HepG2 (cell line): ENCODE data around the gene BLCAP. TPM values are rescaled to one million over a fixed set of nuclear protein-coding genes. Genes with fewer than 3 reads are reported as not detected.
A peak's percentile ranks its signal among the peaks of the same experiment; 100 is the strongest.

ENCODE experiments used
- ERF ChIP-seq: IDR thresholded peaks from 2 replicates; pipeline ENCODE4 v1.6.1; 2018; ENCODE audit warnings: missing biosample characterization, missing genetic modification reagents
- IKZF5 ChIP-seq: IDR thresholded peaks from 2 replicates; pipeline ENCODE4 v1.6.1; 2018; ENCODE audit warnings: missing genetic modification reagents, mild to moderate bottlenecking, missing compliant biosample characterization
- KDM5A ChIP-seq: fragments of 200-600 bp; sonication (generic); IDR thresholded peaks from 2 replicates; pipeline ENCODE4 v1.7.0; 2018; ENCODE audit warnings: antibody characterized with exemption, mild to moderate bottlenecking, low read length, borderline replicate concordance
- KLF16 ChIP-seq, 2 experiments: sonication (generic) in 1 of 2; formaldehyde crosslinking in 1 of 2; IDR thresholded peaks; 2 replicates each; pipeline versions ENCODE4 v1.6.1 to v1.8.0; 2016 to 2023; ENCODE audit warnings: missing genetic modification reagents in 2 of 2, missing compliant biosample characterization in 1 of 2
- MTERF4 ChIP-seq: sonication (generic); formaldehyde crosslinking; IDR thresholded peaks from 2 replicates; pipeline ENCODE4 v1.8.0; 2023; ENCODE audit warnings: mild to moderate bottlenecking, missing genetic modification reagents
- NR1H2 ChIP-seq: sonication (generic); formaldehyde crosslinking; IDR thresholded peaks from 2 replicates; pipeline ENCODE4 v1.8.1; 2022; ENCODE audit warnings: low read depth, missing genetic modification reagents, borderline replicate concordance
- SAP130 ChIP-seq: IDR thresholded peaks from 2 replicates; pipeline ENCODE4 v1.6.1; 2016; ENCODE audit warnings: low read depth
- SOX13 ChIP-seq, 3 experiments: fragments of 450-650 bp in 1 of 3; sonication (generic) in 1 of 3; formaldehyde crosslinking in 1 of 3; IDR thresholded peaks in 2 of 3; conservative IDR thresholded peaks in 1 of 3; 2 replicates each; pipeline versions ENCODE4 v1.5.0 to v1.6.1; 2016 to 2020; ENCODE audit warnings: antibody characterized with exemption in 1 of 3, mild to moderate bottlenecking in 1 of 3, missing compliant biosample characterization in 1 of 3, missing genetic modification reagents in 1 of 3, moderate library complexity in 1 of 3
- TFAP4 ChIP-seq: sonication (generic); IDR thresholded peaks from 2 replicates; pipeline ENCODE4 v1.6.1; 2016; ENCODE audit warnings: low read depth, borderline replicate concordance
- ZFY ChIP-seq: sonication (generic); formaldehyde crosslinking; IDR thresholded peaks from 2 replicates; pipeline ENCODE4 v1.4.0; 2020; ENCODE audit warnings: missing genetic modification reagents
- ZNF142 ChIP-seq: sonication (generic); formaldehyde crosslinking; IDR thresholded peaks from 2 replicates; pipeline ENCODE4 v1.4.0; 2020; ENCODE audit warnings: missing genetic modification reagents
- ZNF414 ChIP-seq: sonication (generic); formaldehyde crosslinking; IDR thresholded peaks from 2 replicates; pipeline ENCODE4 v1.5.0; 2020; ENCODE audit warnings: missing genetic modification reagents
- ZNF550 ChIP-seq: sonication (generic); formaldehyde crosslinking; IDR thresholded peaks from 2 replicates; pipeline ENCODE4 v1.4.0; 2020; ENCODE audit warnings: mild to moderate bottlenecking, missing genetic modification reagents, borderline replicate concordance
- ZNF563 ChIP-seq: sonication (generic); formaldehyde crosslinking; IDR thresholded peaks from 2 replicates; pipeline ENCODE4 v1.8.0; 2022; ENCODE audit warnings: mild to moderate bottlenecking, moderate library complexity, missing genetic modification reagents
- ZNF580 ChIP-seq: IDR thresholded peaks from 2 replicates; pipeline ENCODE4 v1.6.1; 2016; ENCODE audit warnings: low read depth, borderline replicate concordance
- ZNF713 ChIP-seq: sonication (generic); formaldehyde crosslinking; IDR thresholded peaks from 2 replicates; pipeline ENCODE4 v1.4.0; 2020; ENCODE audit warnings: mild to moderate bottlenecking, missing genetic modification reagents
- ZNF879 ChIP-seq: sonication (generic); formaldehyde crosslinking; IDR thresholded peaks from 2 replicates; pipeline ENCODE4 v1.8.1; 2023; ENCODE audit warnings: missing genetic modification reagents
- polyA plus RNA-seq, 8 experiments: library from polyadenylated mRNA; depleted of rRNA in 3 of 8; stranded (reverse) in 7 of 8; unstranded in 1 of 8; fragments of >200 nt; fragmentation: Illumina TruSeq in 4 of 8; extraction: Trizol in 4 of 8; gene quantifications; 2 replicates each; pipeline versions ENCODE4 v1.2.1 to v1.2.3, GENCODE V29; 2011 to 2016; ENCODE audit warnings: low read depth in 4 of 8, missing spikeins in 1 of 8, mixed read lengths in 1 of 8; ENCODE audit not compliant: insufficient read depth in 1 of 8
- total RNA-seq, 5 experiments: library from RNA; depleted of rRNA; stranded (reverse); fragments of >200 nt; fragmentation: Illumina TruSeq; extraction: Trizol; gene quantifications; 2 replicates each; pipeline ENCODE4 v1.2.3, GENCODE V29; 2016; ENCODE audit warnings: low read depth in 1 of 5

Gene BLCAP
- total and polyA plus RNA-seq, 2 of the 13 experiments (the other 11 are each of a cell fraction or from before 2014, with no cell fraction given): 52.4 to 86.8 TPM

- TF ChIP-seq ZNF142 (CRISPR knock-in tag) (0 out of 2 replicates have a peak, but pooled peaks have one; percentile 29), TFAP4 (peak; percentile 16; the same call in 1 of the 2 replicates), NR1H2 (CRISPR knock-in tag) (no peak), MTERF4 (CRISPR knock-in tag) (peak; percentile 72; the same call in 1 of the 2 replicates), ZNF550 (CRISPR knock-in tag) (peak; percentile 35; the same call in 1 of the 2 replicates), KDM5A (peak; percentile 60; the same call in 1 of the 2 replicates), ZNF713 (CRISPR knock-in tag) (0 out of 2 replicates have a peak, but pooled peaks have one; percentile 45), SAP130 (CRISPR knock-in tag) (peak; percentile 42; the same call in 1 of the 2 replicates), KLF16 (CRISPR knock-in tag; IDR thresholded peaks at IDR 0.05) (peak in 1 of 2 experiments; percentile 48; a peak in 1 of 4 replicates), IKZF5 (CRISPR knock-in tag) (0 out of 2 replicates have a peak, but pooled peaks have one; percentile 37), SOX13 (IDR thresholded peaks at IDR 0.05) (no peak), SOX13 (CRISPR knock-in tag; conservative IDR thresholded peaks at IDR 0.05 in 1 of 2, IDR thresholded peaks at IDR 0.05 in 1 of 2) (0 out of 4 replicates have a peak, but pooled peaks of 1 of the 2 experiments have one; percentile 5), ZNF580 (CRISPR knock-in tag) (peak; percentile 35; the same call in 1 of the 2 replicates), ZNF879 (no peak), ERF (CRISPR knock-in tag) (0 out of 2 replicates have a peak, but pooled peaks have one; percentile 35), ZFY (CRISPR knock-in tag) (0 out of 2 replicates have a peak, but pooled peaks have one; percentile 25), ZNF563 (CRISPR knock-in tag) (0 out of 2 replicates have a peak, but pooled peaks have one; percentile 38), ZNF414 (CRISPR knock-in tag) (no peak)
Measured at GRCh38 chr20:37534401-37535157, 6.9 kb upstream of the BLCAP start (continued).
